ENCODE results near the gene DCAF4.

Gene DCAF4

DNA sequence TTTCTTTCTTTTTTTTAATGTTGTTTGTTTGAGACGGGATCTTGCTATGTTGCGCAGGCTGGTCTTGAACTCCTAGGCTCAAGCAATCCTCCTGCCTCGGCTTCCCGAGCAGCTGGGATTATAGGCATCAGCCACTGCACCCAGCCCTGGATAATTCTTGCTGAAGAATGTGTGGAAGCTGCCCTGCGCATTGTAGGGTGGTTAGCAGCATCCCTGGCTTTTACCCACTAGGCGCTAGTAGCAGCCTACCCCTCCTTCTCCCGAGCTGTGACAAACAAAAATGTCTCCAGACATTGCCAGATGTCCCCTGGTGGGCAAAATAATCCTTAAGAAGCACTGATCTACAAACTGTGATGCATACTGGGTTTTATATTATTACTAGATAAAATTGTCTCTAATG, 6.6 kb downstream of the DCAF4 start:
- no peak overlapping the region for H3K4me3 ChIP-seq (ENCODE audit: low read depth, low read length)
- TF ChIP-seq POLR2A (IDR thresholded peaks at IDR 0.05; ENCODE audit: extremely low read depth, insufficient read length) (no peak), MAX (IDR thresholded peaks at IDR 0.05; ENCODE audit: low read depth, low read length) (no peak), MYC (IDR thresholded peaks at IDR 0.05; ENCODE audit: low read depth, low read length) (no peak)
- TF ChIP-seq, protein P1, sequence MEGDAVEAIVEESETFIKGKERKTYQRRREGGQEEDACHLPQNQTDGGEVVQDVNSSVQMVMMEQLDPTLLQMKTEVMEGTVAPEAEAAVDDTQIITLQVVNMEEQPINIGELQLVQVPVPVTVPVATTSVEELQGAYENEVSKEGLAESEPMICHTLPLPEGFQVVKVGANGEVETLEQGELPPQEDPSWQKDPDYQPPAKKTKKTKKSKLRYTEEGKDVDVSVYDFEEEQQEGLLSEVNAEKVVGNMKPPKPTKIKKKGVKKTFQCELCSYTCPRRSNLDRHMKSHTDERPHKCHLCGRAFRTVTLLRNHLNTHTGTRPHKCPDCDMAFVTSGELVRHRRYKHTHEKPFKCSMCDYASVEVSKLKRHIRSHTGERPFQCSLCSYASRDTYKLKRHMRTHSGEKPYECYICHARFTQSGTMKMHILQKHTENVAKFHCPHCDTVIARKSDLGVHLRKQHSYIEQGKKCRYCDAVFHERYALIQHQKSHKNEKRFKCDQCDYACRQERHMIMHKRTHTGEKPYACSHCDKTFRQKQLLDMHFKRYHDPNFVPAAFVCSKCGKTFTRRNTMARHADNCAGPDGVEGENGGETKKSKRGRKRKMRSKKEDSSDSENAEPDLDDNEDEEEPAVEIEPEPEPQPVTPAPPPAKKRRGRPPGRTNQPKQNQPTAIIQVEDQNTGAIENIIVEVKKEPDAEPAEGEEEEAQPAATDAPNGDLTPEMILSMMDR (IDR thresholded peaks at IDR 0.05; ENCODE audit: low read depth, low read length): no peak
- DNase-seq (ENCODE audit: low read depth): no peak

DNA sequence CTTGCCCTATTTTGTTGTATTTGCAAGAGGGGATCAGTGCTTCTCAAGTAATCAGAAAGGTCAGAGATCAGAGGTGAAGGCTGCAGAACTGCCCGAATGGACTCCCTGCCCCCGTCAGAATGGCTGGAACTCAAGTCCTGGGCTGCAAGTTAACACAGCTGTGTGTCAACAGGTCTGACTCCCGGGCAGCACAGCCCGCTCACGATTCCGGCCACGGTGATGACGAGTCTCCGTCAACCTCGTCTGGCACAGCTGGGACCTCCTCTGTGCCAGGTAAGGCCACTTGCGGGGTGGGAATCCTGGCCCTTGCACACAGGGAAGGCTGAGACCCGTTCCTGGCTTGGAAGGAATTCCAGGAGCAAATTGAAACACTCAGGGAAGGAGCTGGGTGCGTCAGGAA, 13.4 kb downstream of the DCAF4 start:
- DNase-seq (ENCODE audit: low read depth): no peak
- TF ChIP-seq MAX (IDR thresholded peaks at IDR 0.05; ENCODE audit: low read depth, low read length) (no peak), MYC (IDR thresholded peaks at IDR 0.05; ENCODE audit: low read depth, low read length) (no peak), POLR2A (IDR thresholded peaks at IDR 0.05; ENCODE audit: extremely low read depth, insufficient read length) (no peak)
- TF ChIP-seq, protein P1 (IDR thresholded peaks at IDR 0.05; ENCODE audit: low read depth, low read length): no peak
- no peak overlapping the region for H3K4me3 ChIP-seq (ENCODE audit: low read depth, low read length)

DNA sequence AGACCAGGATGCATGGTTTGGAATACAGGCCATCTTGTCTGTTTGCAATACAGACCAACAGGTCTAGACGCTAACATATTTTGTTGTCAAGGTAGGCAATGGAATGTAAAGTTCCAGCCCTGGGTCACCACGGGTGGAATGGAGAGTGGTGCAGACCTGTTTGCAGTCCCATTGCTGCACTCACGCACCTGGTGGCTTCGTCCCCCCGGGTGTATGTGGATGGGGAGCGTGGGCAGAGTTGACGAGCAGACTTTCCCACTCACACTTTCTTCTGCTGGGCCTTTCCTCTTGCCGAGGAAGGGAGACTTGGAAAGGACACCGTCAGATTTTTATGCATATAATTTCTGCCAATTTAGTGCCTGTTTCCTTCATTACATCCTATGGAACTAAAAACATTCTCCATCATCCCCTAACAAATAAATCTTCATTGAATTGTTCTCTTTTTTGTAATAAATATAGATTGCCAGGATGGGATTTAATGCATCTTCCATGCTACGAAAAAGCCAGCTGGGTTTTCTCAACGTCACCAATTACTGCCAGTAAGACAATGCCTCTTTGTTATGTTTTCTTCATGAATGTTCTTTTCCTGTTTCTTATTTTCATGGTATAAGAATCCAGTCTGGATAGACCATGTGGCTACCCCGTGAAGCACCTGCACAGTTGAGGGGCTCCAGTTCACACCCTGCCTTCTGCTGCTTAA, 15.2 kb downstream of the DCAF4 start:
- no peak for TF ChIP-seq MAX (IDR thresholded peaks at IDR 0.05; ENCODE audit: low read depth, low read length)
- no peak for DNase-seq (ENCODE audit: low read depth)
- no peak overlapping the region for H3K4me3 ChIP-seq (ENCODE audit: low read depth, low read length)

DNA sequence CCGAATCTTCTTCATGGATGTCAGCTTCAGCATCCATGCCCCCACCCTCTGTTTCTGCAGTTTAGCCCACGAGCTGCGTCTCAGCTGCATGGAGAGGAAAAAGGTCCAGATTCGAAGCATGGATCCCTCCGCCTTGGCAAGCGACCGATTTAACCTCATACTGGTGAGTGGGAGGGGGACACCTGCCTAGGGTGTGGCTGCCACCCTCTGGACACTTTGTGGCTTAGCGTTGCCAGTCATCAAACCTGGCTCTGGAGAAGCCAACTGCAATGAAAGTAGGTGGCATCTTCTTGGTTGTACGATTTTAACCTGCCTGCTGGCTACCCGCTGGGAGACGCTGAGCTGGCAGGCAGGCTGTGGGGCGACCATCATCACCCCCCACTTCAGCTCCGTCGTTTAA, 16.7 kb downstream of the DCAF4 start:
- no peak for DNase-seq (ENCODE audit: low read depth)
- no peak overlapping the region for H3K4me3 ChIP-seq (ENCODE audit: low read depth, low read length)
- TF ChIP-seq POLR2A (IDR thresholded peaks at IDR 0.05; ENCODE audit: extremely low read depth, insufficient read length): no peak
- no peak for TF ChIP-seq MAX (IDR thresholded peaks at IDR 0.05; ENCODE audit: low read depth, low read length)
- TF ChIP-seq, protein P1 (IDR thresholded peaks at IDR 0.05; ENCODE audit: low read depth, low read length): no peak
- no peak for TF ChIP-seq MYC (IDR thresholded peaks at IDR 0.05; ENCODE audit: low read depth, low read length)

GRCh38 chr14:72943876-72944430, 17.7 kb downstream of the DCAF4 start:
- no peak for DNase-seq (ENCODE audit: low read depth)
- no peak overlapping the region for H3K4me3 ChIP-seq (ENCODE audit: low read depth, low read length)
- TF ChIP-seq MAX (IDR thresholded peaks at IDR 0.05; ENCODE audit: low read depth, low read length) (no peak), POLR2A (IDR thresholded peaks at IDR 0.05; ENCODE audit: extremely low read depth, insufficient read length) (no peak), MYC (IDR thresholded peaks at IDR 0.05; ENCODE audit: low read depth, low read length) (no peak)
- TF ChIP-seq, protein P1 (IDR thresholded peaks at IDR 0.05; ENCODE audit: low read depth, low read length): no peak

GRCh38 chr14:72945356-72946027, 19.2 kb downstream of the DCAF4 start:
- TF ChIP-seq, protein P1 (IDR thresholded peaks at IDR 0.05; ENCODE audit: low read depth, low read length): no peak
- TF ChIP-seq MYC (IDR thresholded peaks at IDR 0.05; ENCODE audit: low read depth, low read length): no peak
- TF ChIP-seq MAX (IDR thresholded peaks at IDR 0.05; ENCODE audit: low read depth, low read length): no peak
- no peak for TF ChIP-seq POLR2A (IDR thresholded peaks at IDR 0.05; ENCODE audit: extremely low read depth, insufficient read length)

More at GRCh38 chr14:72945356-72946027, 19.2 kb downstream of the DCAF4 start:
- peak; percentile 23 for DNase-seq (ENCODE audit: low read depth)
- H3K4me3 ChIP-seq (ENCODE audit: low read depth, low read length): no peak overlapping the region

All from NB4 (cell line).